Measurements from ENCODE around the gene LPIN2.

Gene LPIN2

GRCh38 chr18:3048820-3049349 is 35.9 kb upstream of the LPIN2 start:
- H3K4me3 ChIP-seq (ENCODE audit: low read depth, low read length): no peak overlapping the region
- no peaks in the 10 kb centered on the region for H3K27me3 ChIP-seq (replicated peaks)
- no peak overlapping the region for H3K27ac ChIP-seq
- no peaks in the 10 kb centered on the region for H3K36me3 ChIP-seq (replicated peaks)
- no peak for DNase-seq
- no peak for TF ChIP-seq CTCF (IDR thresholded peaks at IDR 0.05; ENCODE audit: low read depth, low read length, missing control alignments)
- in situ Hi-C loops (cut with HindIII; ENCODE audit: low pct_ligation_motif_present, low sequenced_read_pairs): no loop called here

GRCh38 chr18:3048121-3048520 is 35.2 kb upstream of the LPIN2 start:
- in situ Hi-C loops (cut with HindIII; ENCODE audit: low pct_ligation_motif_present, low sequenced_read_pairs): no loop called here
- no peak overlapping the region for H3K27ac ChIP-seq
- H3K27me3 ChIP-seq (replicated peaks): no peaks in the 10 kb centered on the region
- TF ChIP-seq CTCF (IDR thresholded peaks at IDR 0.05; ENCODE audit: low read depth, low read length, missing control alignments): no peak
- H3K36me3 ChIP-seq (replicated peaks): no peaks in the 10 kb centered on the region
- H3K4me3 ChIP-seq (ENCODE audit: low read depth, low read length): no peak overlapping the region
- DNase-seq: no peak

- in situ Hi-C loops (cut with HindIII; ENCODE audit: low pct_ligation_motif_present, low sequenced_read_pairs): no loop called here
- no peaks in the 10 kb centered on the region for H3K36me3 ChIP-seq (replicated peaks)
- no peak overlapping the region for H3K4me3 ChIP-seq (ENCODE audit: low read depth, low read length)
- TF ChIP-seq CTCF (IDR thresholded peaks at IDR 0.05; ENCODE audit: low read depth, low read length, missing control alignments): no peak
- no peak for DNase-seq
- H3K27me3 ChIP-seq (replicated peaks): no peaks in the 10 kb centered on the region
- H3K27ac ChIP-seq: no peak overlapping the region
These were observed 33.4 kb upstream of the LPIN2 start for GRCh38 chr18:3046216-3046808.

DNA sequence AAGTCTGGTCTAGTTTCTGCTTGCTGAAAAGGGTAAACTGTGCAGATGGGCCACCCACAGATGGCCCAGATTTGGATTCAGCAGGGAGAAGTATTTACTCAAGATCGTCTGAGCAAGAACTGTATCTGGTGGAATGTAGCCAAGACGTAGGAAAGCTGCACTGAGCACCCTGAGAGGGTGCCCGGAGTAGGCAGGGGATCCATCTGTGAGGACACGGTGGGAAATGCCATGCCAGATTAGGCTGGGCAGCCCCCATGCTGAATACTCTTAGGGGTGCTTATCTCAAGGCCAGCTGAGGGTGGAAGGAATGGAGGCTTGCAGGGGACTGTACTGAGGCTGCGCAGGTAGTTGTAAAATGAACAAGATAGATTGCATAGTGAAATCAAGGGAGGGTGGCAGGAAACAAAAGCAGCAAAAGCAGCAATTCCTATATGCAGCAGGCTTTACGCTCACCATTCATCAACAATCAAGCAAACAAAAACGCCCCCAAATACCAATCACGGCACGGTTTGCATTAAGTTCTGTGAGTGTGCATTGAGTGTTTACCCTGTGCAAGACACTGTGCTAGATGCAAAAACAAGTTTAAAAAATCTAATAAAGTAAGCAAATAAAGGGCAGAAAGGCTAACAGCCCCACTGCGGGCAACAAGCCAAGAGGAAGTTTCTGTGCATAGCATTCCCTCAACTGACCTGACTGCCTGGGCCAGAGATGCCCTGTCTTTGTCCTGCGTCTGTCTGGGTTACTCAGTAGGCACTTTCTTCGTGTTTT is 32.2 kb upstream of the LPIN2 start:
- Histone ChIP-seq H3K4me3 (ENCODE audit: low read depth, low read length) (no peak overlapping the region), H3K27ac (no peak overlapping the region), H3K36me3 (replicated peaks) (no peaks in the 10 kb centered on the region), H3K27me3 (replicated peaks) (no peaks in the 10 kb centered on the region)
- in situ Hi-C loops (cut with HindIII; ENCODE audit: low pct_ligation_motif_present, low sequenced_read_pairs): no loop called here
- DNase-seq: no peak
- TF ChIP-seq CTCF (IDR thresholded peaks at IDR 0.05; ENCODE audit: low read depth, low read length, missing control alignments): no peak

- no peak for DNase-seq
- Histone ChIP-seq H3K36me3 (replicated peaks) (no peaks in the 10 kb centered on the region), H3K27me3 (replicated peaks) (no peaks in the 10 kb centered on the region), H3K4me3 (ENCODE audit: low read depth, low read length) (no peak overlapping the region), H3K27ac (no peak overlapping the region)
- no peak for TF ChIP-seq CTCF (IDR thresholded peaks at IDR 0.05; ENCODE audit: low read depth, low read length, missing control alignments)
- in situ Hi-C loops (cut with HindIII; ENCODE audit: low pct_ligation_motif_present, low sequenced_read_pairs): no loop called here
These were observed 29.4 kb upstream of the LPIN2 start for GRCh38 chr18:3042379-3042778.
